HEK293T (cell line): ENCODE measurements around the gene AGBL4.

Source experiments
- CTCF ChIA-PET: fragments of 350-600 bp; formaldehyde crosslinking; extraction: SDS; loops from one replicate; lab custom pipeline; 2021; ENCODE audit warnings: antibody characterized with exemption, inconsistent platforms; lab: Yijun Ruan, JAX
- POLR2A ChIA-PET: fragments of 350-600 bp; formaldehyde crosslinking; extraction: SDS; loops from one replicate; lab custom pipeline; 2020; ENCODE audit warnings: antibody characterized with exemption, inconsistent platforms; lab: Yijun Ruan, JAX
- DNase-seq: peaks from one replicate; pipeline ENCODE4 v3.0.0; 2012; ENCODE audit warnings: mixed read lengths; ENCODE audit errors: extremely low spot score
- ARNT ChIP-seq: fragments of 450-650 bp; IDR thresholded peaks from 2 replicates; pipeline ENCODE4 v1.6.1; 2017; ENCODE audit warnings: mild to moderate bottlenecking
- BHLHE40 ChIP-seq: fragments of 450-650 bp; IDR thresholded peaks from 2 replicates; pipeline ENCODE4 v1.6.1; 2016; ENCODE audit warnings: mild to moderate bottlenecking, moderate library complexity, borderline replicate concordance
- CTBP1 ChIP-seq: fragments of 450-650 bp; IDR thresholded peaks from 2 replicates; pipeline ENCODE4 v1.6.1; 2016; ENCODE audit warnings: borderline replicate concordance
- ELF4 ChIP-seq: fragments of 450-650 bp; IDR thresholded peaks from 2 replicates; pipeline ENCODE4 v1.6.1; 2017; ENCODE audit warnings: antibody characterized with exemption
- FOXA1 ChIP-seq: fragments of 450-650 bp; IDR thresholded peaks from 2 replicates; pipeline ENCODE4 v1.6.1; 2016; ENCODE audit warnings: mild to moderate bottlenecking
- FOXK2 ChIP-seq: fragments of 450-650 bp; IDR thresholded peaks from 2 replicates; pipeline ENCODE4 v1.6.1; 2016; ENCODE audit warnings: mild to moderate bottlenecking
- FOXM1 ChIP-seq: fragments of 450-650 bp; IDR thresholded peaks from 2 replicates; pipeline ENCODE4 v1.6.1; 2017; ENCODE audit warnings: mild to moderate bottlenecking, borderline replicate concordance
- HDGF ChIP-seq: fragments of 450-650 bp; IDR thresholded peaks from 2 replicates; pipeline ENCODE4 v1.6.1; 2017; ENCODE audit warnings: antibody characterized with exemption, borderline replicate concordance
- L3MBTL2 ChIP-seq: fragments of 450-650 bp; conservative IDR thresholded peaks from 2 replicates; pipeline ENCODE4 v1.6.1; 2016; ENCODE audit warnings: mild to moderate bottlenecking
- LEF1 ChIP-seq: fragments of 450-650 bp; IDR thresholded peaks from 2 replicates; pipeline ENCODE4 v1.6.1; 2017; ENCODE audit warnings: mild to moderate bottlenecking, borderline replicate concordance
- NFRKB ChIP-seq: fragments of 450-650 bp; IDR thresholded peaks from 2 replicates; pipeline ENCODE4 v1.6.1; 2016; ENCODE audit warnings: mild to moderate bottlenecking, moderate library complexity
- SP1 ChIP-seq: fragments of 450-650 bp; IDR thresholded peaks from 2 replicates; pipeline ENCODE4 v1.6.1; 2017
- SUZ12 ChIP-seq: fragments of 450-650 bp; IDR thresholded peaks from 2 replicates; pipeline ENCODE4 v1.6.1; 2016; ENCODE audit warnings: mild to moderate bottlenecking
- TARDBP ChIP-seq: fragments of 450-650 bp; IDR thresholded peaks from 2 replicates; pipeline ENCODE4 v1.6.1; 2016
- ZNF384 ChIP-seq: fragments of 450-650 bp; IDR thresholded peaks from 2 replicates; pipeline ENCODE4 v1.6.1; 2016
- TF ChIP-seq, protein P1 (sequence below): fragments of 450-650 bp; IDR thresholded peaks from 2 replicates; pipeline ENCODE4 v1.6.1; 2016

AGBL4 gene

DNA sequence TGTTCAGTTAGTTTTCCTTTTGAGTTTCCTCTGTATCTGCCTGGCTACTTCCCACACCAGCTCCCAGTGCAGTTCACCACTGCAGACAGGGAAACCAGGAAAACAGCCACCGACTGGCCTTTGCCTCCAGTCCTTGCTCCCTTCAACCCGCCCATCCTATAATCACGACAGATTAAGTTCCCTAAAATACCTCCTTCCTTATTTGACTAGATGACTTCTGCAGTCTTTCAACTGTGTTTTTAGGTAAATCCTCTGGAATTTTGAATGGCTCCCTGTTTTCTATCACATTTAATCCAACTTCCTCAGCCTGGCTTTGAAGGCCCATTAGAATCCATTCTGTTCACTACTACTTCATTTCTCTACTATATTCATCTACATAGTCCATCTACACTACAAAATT lies 1284.7 kb downstream of the AGBL4 start:
- ChIA-PET CTCF (no interaction called here), POLR2A (no interaction called here)
- TF ChIP-seq FOXK2 (no peak), BHLHE40 (no peak), ZNF384 (no peak), FOXM1 (no peak), LEF1 (no peak), CTBP1 (no peak), ELF4 (no peak), L3MBTL2 (no peak), NFRKB (no peak), SUZ12 (no peak), SP1 (no peak), TARDBP (no peak), ARNT (no peak), HDGF (no peak), FOXA1 (no peak)
- TF ChIP-seq, protein P1, sequence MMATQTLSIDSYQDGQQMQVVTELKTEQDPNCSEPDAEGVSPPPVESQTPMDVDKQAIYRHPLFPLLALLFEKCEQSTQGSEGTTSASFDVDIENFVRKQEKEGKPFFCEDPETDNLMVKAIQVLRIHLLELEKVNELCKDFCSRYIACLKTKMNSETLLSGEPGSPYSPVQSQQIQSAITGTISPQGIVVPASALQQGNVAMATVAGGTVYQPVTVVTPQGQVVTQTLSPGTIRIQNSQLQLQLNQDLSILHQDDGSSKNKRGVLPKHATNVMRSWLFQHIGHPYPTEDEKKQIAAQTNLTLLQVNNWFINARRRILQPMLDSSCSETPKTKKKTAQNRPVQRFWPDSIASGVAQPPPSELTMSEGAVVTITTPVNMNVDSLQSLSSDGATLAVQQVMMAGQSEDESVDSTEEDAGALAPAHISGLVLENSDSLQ: no peak
- DNase-seq: no peak

DNA sequence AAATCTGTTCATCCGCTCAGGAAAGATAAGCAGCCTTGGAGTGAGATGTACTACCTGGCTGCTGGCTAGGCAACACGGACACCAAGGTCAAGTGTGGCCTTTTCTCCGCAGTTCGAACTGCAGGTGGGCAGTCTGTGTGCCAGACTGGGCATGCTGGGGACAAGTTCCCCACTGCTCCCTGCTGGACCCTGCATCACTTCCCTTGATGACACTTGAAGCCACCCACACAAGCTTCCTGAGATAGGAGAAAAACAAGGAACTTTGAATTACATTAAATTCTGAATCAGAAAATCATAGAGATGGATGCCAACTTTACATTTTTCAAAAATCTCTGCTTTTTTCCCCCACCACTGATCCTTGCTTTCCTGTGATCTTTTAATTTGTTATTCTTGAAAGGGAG lies 1285.4 kb downstream of the AGBL4 start:
- CTCF ChIA-PET: no interaction called here
- TF ChIP-seq FOXK2 (no peak), HDGF (no peak), L3MBTL2 (no peak), FOXA1 (no peak), ZNF384 (no peak), SP1 (no peak), LEF1 (no peak), ELF4 (no peak), TARDBP (no peak), SUZ12 (no peak)
- POLR2A ChIA-PET: no interaction called here
- DNase-seq: no peak

DNA sequence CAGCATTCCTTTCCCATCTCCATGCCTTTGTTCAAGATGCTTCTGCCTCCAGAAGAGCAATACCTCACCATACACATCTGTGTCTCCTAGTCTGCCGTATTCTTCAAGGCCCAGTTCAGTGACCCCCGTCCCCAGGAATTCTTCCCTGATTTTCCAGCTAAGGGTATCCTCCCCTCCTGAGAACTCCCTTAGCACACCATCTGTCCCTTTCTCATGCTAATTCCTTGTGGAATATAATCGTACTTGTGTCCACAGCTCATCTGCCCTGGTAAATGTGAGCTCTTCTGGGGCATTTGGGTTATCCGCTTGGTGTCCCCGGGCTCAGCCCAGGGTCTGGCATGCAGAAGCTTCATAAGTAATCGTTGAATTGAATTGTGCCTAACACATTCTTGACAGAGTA lies 1288.0 kb downstream of the AGBL4 start:
- DNase-seq: no peak
- POLR2A ChIA-PET: no interaction called here
- TF ChIP-seq ELF4 (no peak), ARNT (no peak), LEF1 (no peak), BHLHE40 (no peak), L3MBTL2 (no peak), HDGF (no peak), FOXK2 (no peak), FOXA1 (no peak), NFRKB (no peak), SUZ12 (no peak), ZNF384 (no peak), TARDBP (no peak), SP1 (no peak), CTBP1 (no peak), FOXM1 (no peak)
- TF ChIP-seq, protein P1: no peak
- CTCF ChIA-PET: no interaction called here

DNA sequence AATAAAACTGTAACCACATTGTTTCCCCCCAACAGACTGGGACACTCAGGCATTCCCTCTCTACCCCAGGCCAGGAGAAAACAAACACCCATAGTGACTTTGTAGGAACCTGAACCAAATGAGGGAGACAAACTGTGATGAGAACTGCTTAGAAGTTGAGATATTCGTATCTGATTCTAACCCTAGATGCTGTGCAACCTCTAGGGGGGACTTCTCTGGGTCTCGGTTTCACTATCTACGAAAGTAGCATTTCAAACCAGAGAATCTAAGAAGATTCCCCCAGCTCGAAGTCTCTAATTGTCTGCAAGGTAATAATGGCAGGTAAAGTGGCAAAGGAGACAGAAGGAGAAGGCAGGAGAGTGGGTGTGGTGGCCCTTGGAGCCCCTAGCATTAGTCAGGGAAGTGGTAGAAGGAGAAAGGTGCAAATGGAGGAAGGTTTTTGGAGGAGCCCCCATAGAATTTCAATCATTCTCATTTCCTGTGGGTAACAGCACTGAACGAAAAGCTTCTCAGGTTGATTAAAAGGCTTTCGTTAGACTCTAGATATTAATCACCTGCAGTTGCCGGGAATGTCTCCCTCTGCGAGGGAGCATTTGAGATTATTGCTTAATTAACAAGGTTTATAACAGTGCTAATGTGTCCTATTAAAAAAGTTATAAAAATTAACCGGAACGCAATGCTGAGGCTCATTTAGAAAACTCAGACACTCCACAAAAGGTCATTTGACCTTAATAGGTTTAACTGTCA lies 1293.4 kb downstream of the AGBL4 start:
- no peak for TF ChIP-seq SUZ12
- no peak for TF ChIP-seq NFRKB
- no peak for TF ChIP-seq L3MBTL2
- no peak for TF ChIP-seq FOXK2
- no peak for TF ChIP-seq FOXA1
- TF ChIP-seq, protein P1: no peak
- no peak for TF ChIP-seq TARDBP
- TF ChIP-seq ARNT: no peak
- TF ChIP-seq ELF4: no peak
- no peak for TF ChIP-seq LEF1
- TF ChIP-seq SP1: no peak
- no peak for TF ChIP-seq HDGF
- TF ChIP-seq FOXM1: no peak
- TF ChIP-seq ZNF384: no peak
- CTCF ChIA-PET: no interaction called here
- no peak for DNase-seq
- POLR2A ChIA-PET: no interaction called here

DNA sequence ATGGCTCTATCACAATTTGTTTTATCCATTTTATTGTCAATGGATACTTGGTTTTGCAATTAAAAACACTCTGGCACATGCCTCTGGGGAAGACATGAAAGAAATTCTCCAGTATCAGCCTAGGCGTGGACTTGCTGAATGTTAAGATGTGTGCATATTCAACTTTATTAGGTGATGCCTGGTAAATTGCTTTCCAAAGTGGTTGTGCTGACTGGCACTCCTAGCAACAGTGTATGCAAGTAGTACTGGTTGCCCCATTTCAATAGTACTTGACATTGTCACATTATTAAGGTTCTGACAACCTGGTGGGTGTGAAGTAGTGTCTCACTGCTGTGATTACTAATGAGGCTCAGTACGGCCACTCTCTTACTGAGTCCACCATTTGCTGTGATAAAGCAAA lies 1295.2 kb downstream of the AGBL4 start:
- POLR2A ChIA-PET: no interaction called here
- CTCF ChIA-PET: no interaction called here

More for the DNA sequence above, 1295.2 kb downstream of the AGBL4 start:
- TF ChIP-seq L3MBTL2 (no peak), HDGF (no peak), LEF1 (no peak), FOXM1 (no peak), SP1 (no peak), CTBP1 (no peak), BHLHE40 (no peak), ZNF384 (no peak), TARDBP (no peak), ELF4 (no peak), FOXK2 (no peak)
- TF ChIP-seq, protein P1: no peak
- DNase-seq: no peak
